Measurements from ENCODE around the gene NFATC2.

The NFATC2 gene

DNA sequence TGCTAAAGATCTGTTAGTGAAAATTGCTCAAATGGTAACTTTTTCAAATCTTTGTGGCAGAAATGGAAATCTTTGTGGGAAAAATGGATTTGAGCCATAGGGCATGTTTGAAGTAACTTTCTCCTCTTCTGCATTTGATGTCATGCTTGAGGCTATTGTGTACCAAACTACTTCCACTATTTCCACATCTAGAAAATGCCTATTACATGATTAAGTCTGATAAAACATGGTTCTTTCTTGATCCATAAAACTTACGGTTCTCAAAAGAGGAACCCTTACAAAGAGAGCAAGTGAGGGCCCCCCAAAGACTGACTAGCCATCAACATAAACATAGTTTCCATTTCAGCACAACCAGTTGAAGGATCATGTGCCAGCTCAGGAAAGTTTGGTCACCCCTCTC is 150.6 kb downstream of the NFATC2 start:
- DNase-seq (ENCODE audit: low read depth in 2 of 2): no peak

DNA sequence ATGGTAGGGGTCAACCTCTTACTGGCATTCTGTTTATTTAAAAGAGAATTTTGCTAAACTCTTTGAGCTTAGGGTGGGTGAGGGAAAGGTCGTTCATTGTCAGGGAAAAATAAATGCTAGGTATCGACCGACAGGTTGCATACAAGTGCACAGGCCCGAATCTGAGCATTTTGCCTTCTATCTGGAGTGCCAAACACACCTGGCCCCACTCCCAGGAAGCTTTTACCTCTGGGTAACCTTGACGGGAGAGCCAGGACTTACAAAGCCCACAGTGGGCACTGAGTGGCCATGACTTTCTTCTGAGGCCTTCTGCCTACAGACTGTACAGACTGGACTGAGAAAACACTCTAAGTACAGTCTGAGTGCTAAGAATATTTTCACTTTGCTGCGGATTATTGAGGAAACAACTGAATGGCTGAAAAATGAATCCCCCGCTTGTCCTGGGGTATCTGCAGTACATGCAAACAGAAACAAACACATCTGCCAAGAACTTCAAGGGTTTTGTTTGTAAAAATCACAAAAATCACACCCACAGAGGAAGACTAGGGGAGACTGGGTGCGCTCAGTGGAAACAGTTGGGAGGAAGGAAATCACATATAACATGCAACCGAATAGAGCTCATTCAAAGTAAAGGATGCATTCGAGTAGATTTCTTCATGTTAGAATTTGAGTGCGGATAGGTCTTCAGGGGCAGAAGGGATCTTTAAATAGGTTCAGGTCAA is 152.8 kb downstream of the NFATC2 start:
- no peak for DNase-seq (ENCODE audit: low read depth in 2 of 2)

DNA sequence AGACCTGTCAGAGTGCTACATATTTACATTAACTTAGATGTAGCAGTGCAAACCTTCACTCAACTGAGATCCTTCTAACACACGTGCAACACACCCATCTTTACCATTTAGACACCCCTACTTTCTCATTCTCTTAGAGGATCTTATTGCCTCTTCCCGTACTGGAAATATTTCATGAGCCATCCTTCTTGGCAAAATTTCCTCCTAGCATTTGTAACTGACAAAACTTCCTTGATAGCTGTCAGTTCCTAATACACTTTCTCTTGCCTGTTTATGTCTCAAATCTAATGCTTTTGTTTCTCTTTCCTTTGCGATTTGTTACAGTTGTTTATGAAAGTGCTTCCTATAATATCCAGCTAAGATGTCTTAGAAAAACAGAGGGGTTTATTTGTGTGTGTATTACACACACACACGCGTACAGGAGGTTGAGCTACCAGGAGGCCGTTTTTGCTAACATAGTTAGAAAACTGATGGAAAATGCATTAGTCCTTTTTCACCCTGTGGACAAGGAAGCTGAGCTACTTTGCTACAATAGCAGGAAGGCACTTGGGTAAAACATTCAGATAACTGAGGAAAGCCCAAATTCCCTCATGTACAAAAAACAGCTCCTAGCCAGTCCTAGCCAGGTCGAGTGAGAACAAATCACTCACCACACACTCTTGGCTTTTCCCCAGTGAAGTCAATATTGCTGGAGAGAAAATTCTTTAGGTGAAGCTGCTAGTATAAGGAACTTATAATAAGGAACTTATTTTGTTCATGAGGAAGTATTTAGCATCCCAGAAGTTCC is 153.6 kb downstream of the NFATC2 start:
- no peak for DNase-seq (ENCODE audit: low read depth in 2 of 2)

DNA sequence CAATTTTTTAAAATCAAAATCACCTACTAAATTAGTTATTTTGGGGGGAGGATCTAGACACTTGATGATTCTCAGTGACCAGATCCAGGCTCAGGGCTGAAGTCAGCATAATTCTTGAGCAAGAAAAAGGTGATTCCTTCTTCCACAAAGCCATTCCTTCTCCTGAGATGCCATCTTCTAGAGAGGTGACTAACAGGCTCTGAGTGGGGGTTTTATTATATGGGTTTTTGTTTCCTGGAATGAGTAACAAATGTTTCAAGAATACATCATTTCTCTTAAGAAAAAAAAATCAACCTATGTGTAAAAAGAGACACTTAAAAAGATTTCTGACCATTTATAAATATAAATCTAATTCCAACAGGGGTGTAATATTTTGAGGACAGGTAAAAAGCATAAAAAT is 154.3 kb downstream of the NFATC2 start:
- peak in 1 of 2 experiments; percentile 16 for DNase-seq (ENCODE audit: low read depth in 2 of 2)

DNA sequence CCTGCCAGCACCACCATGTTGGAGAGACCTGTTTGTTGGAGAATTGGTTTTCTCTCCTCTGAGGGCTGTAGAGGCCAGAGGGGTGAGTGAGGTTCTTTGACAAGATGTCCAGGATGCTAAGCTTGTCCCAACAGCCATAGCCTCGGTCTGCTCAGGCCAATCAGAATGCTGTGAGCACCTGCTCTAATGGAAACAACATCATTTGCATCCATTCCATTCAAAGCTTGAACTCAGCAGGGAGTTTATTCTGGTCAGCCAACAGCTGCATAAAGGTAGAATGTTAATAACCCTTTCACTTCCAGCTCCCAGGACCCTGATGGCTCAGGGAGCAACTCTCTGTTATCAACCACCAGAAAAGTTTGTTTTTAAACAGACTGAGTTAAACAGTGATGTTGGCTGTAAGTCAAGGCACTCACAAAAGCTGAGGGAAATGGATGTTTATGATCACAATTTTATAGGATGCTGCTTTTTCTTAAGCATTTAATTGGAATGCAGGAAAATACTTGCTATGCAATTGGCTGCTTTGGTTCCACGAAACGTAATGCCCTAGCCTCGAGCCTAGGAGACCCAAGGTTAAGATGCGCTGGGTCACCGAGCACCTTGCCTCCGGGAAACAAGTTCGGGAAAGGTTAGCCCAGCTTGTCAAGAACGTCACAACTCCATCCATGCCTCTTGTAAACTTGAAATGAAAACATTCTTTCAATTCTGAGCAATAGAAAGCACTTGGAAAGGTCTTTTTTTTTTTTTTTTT is 155.2 kb downstream of the NFATC2 start:
- DNase-seq (ENCODE audit: low read depth in 2 of 2): no peak

GRCh38 chr20:51386586-51386985 is 155.9 kb downstream of the NFATC2 start:
- no peak for DNase-seq (ENCODE audit: low read depth in 2 of 2)

DNA sequence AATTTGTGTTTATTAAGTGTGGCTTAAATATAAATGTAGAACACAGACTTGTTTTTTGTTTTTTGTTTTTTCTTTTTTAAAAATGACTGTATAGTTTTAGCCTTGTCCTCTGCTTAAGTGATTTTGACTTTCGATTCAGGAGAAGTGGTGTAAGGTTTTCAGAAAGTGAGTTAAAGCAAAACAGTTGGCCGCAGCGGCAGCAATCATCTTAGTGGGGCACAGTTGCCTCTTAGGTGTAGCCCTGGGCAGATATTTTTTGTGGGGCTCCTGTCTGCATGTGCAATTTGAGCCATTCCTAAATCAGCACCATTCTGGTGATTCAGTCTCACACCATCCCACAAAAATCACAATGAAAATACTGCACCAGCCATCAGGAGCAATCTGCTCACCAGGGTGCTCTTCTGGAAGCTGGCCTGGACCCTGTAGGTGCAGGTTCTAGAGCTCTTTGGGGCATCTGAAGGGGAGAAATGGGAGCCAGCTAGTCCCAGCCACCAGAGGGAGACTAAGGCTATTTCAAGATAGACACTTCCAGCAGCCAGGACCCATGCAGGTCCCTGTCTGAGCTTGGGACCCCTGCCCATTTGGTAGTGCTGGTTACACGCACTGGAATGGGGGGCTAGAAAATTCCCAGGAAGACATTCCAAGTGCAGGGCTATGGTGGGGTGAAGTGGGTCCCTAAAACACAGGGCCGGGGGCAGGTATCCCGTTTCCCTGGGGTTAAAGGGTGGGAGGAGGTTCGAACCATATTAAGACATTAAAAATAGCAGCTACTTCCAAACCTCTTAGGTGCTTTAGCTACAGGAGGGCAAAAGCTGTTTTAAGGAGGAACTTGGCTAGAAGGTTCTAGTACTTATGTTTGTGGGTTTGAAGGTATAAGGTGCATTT is 156.6 kb downstream of the NFATC2 start:
- DNase-seq (ENCODE audit: low read depth in 2 of 2): no peak

DNA sequence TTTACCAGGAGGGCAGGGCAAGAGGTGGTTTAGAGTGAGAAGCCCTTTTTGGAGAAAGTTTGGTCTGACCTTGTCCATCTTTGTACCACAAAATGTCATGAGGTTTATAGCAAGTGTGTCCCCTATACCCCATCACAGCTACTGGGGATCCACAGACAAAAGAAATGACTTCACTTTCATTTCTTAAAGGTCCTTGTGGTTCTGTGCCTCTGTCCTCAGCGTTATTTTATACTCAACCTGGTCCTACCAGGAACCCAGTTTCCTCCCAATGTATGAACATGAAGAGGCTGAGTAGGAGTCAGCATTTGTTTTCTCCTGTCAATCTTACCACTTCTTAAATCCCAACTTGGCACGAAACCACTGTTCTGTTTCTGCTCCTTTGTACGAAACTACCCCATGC is 157.6 kb downstream of the NFATC2 start:
- no peak for DNase-seq (ENCODE audit: low read depth in 2 of 2)

- DNase-seq (ENCODE audit: low read depth in 2 of 2): no peak
These were observed 158.5 kb downstream of the NFATC2 start for GRCh38 chr20:51383891-51384510.

DNA sequence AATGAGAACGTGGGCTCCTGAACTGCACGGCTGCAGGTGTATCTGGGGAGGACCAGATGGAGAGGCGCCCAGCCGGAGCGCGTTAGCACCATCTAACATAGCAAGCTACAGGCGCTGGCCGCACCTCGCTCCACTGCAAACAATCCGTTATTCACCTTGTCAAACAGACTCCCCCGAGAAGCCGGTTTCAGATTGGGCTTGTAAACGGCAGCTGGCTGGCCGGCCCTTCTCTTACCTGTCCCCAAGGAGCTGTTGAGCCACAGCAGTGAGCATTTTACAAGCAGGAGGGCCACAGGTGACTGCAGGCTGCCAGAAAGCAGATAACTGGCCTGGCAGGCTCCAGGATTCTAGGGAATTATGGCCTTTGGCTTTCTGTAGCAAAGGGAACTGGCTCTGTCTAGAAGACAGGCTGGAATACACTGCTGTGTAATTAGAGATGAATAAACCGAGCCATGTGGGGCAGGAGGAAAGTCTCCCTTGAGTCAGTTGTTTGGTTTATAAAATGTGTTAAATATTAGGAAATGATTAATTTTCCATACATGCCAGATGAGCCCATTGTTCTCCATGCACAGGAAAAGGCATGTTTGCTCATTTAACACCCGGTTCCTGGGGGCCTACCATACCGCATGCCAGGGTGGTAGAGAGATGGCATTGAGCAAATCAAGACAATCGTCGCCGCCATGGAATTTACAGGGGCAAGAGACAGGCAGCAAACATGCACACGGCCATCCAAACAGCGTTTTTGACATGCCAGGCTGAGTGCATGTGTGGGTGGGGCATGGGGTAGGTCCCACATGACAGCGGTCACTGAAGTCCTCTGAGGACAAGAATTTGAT is 159.3 kb downstream of the NFATC2 start:
- DNase-seq (ENCODE audit: low read depth in 2 of 2): no peak

GRCh38 chr20:51382111-51382985 is 160.2 kb downstream of the NFATC2 start:
- DNase-seq (ENCODE audit: low read depth in 2 of 2): no peak

GRCh38 chr20:51381557-51381956 is 161.0 kb downstream of the NFATC2 start:
- DNase-seq (ENCODE audit: low read depth in 2 of 2): no peak

GRCh38 chr20:51380401-51381385 is 161.8 kb downstream of the NFATC2 start:
- no peak for DNase-seq (ENCODE audit: low read depth in 2 of 2)

GRCh38 chr20:51379601-51380341 is 162.7 kb downstream of the NFATC2 start:
- DNase-seq (ENCODE audit: low read depth in 2 of 2): no peak

DNA sequence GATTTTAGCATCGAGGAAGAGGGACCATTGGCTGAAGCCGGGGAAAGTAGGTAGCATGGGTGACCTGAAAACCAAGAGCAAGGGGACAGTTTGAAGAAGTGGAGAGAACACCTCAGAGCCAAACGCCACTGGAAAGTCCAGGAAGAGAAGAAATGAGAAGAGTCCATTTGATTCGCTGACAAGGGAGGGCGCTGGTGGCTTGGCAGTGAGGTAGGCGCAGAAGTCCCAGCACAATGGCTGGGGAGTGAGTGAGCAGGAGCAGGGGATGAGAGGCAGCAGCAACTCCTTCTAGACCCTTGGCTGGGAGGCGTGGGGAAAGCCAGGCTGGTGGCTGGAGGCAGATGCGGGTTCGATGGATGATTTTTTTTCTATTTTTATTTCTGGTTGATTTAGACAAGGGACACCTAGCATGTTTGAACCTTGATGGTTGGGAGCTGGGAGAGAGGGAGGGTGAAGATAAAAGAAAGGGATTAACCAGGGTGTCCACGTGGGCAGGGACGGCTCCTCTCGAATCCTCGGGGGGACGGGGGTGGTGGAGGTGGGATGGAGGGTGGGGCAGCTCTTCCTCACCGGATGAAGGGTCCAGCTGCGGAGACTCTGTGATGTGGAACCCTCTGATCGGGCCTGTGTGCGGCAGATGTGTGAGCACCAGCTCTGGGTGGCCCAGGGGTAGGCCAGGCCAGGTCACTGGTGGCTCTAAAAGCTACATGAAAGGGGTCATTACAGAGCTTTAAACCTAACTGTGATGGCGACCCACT is 164.2 kb downstream of the NFATC2 start:
- no peak for DNase-seq (ENCODE audit: low read depth in 2 of 2)

GRCh38 chr20:51377132-51377531 is 165.4 kb downstream of the NFATC2 start:
- DNase-seq (ENCODE audit: low read depth in 2 of 2): no peak

GRCh38 chr20:51376111-51376510 is 166.4 kb downstream of the NFATC2 start:
- no peak for DNase-seq (ENCODE audit: low read depth in 2 of 2)
